ENCODE results near the gene PLA2G4A. TPM values are rescaled to one million over a fixed set of nuclear protein-coding genes. Genes with fewer than 3 reads are reported as not detected.

PLA2G4A gene
- total RNA-seq, 1 donor from 2014 or later = 16.8 TPM

- DNase-seq = no peak
These were observed 203.7 kb downstream of the PLA2G4A start for GRCh38 chr1:187032316-187032981.

DNA sequence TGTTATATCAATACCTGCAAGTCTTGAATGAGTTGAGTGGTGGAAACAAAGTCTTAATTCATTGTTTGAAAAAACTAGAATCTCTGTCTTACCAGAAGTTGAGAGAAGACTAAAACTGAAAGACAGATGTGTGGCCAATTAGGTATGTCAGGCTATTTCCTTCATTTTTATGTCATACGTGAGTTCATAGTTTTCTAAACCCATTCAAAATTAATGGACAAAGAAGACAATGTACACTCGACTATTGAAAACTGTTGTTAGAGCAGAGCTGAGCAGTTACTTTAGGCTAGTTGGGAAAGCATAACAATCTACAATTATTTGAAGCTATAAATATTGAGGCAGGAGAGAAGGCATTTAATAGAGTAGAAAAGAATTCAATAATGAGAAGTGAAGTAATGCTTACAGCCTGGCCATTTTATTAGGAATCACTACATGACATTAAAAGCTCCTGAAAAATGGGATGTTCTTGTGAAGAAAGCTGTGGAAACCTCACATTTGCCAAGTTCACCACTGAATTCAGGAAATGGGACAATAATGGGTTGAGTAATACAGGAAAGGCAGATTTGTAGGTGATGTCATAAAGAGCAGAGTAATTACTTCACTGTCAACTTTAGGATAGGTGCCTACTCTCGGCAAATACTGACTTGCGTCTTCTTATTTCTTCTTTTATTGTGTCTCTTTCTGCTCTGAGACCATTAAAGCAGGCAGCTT is 204.4 kb downstream of the PLA2G4A start:
- peak; percentile 64 for DNase-seq

- no peak for DNase-seq
These were observed 205.1 kb downstream of the PLA2G4A start for GRCh38 chr1:187033693-187034390.

DNA sequence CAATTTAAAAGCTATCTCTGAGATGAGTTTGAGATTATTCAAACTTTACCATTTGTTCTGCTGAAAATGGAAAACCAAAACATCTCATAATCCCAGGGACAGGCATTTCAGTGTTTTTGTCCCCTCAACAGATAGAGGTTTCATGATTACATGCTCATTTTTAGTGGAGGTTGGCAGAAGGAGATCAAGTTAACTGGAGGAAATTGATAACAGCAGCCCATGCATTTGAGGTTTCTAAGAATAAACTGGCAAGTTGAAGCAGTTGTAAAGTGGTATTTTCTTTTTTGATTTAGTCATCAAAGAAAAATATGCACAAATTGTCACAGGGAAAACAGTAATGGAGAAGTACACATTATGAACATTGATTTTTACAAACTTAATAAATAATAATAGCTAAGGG is 205.8 kb downstream of the PLA2G4A start:
- no peak for DNase-seq

- no peak for DNase-seq
These were observed 209.3 kb downstream of the PLA2G4A start for GRCh38 chr1:187037973-187038553.

Other genes starting within 250 kb of the PLA2G4A start
- gene PTGS2, start 148.5 kb upstream of the PLA2G4A start, total RNA-seq = 15.0 and 17.2 TPM in 2 replicates